Prostate gland (tissue), 2 donors: ENCODE data around the gene BAZ1B. TPM values are rescaled to one million over a fixed set of nuclear protein-coding genes. Genes with fewer than 3 reads are reported as not detected.

ENCODE experiments used
- DNase-seq: peaks from one replicate; pipeline ENCODE4 v3.0.0-alpha.2; 2019; ENCODE audit warnings: low spot score
- H3K27ac ChIP-seq, 2 donors: fragments of 200-600 bp; sonication (generic); 2 replicates each; pipeline ENCODE4 v1.5.1; 2017 to 2019
- H3K27me3 ChIP-seq: fragments of 200-600 bp; sonication (generic); replicated peaks from 2 replicates; pipeline ENCODE4 v1.5.1; 2019; ENCODE audit not compliant: insufficient read depth
- H3K36me3 ChIP-seq, 2 donors: fragments of 200-600 bp; sonication (generic); 1 replicate in 1 of 2; 2 replicates in 1 of 2; pipeline versions ENCODE4 v1.5.1 to v1.8.1; 2017 to 2019
- H3K4me1 ChIP-seq: fragments of 200-600 bp; sonication (generic); replicated peaks from 2 replicates; pipeline ENCODE4 v1.5.1; 2019
- H3K4me3 ChIP-seq, 2 donors: fragments of 200-600 bp; sonication (generic); 2 replicates each; pipeline ENCODE4 v1.5.1; 2017 to 2019
- H3K9me3 ChIP-seq: fragments of 200-600 bp; sonication (generic); 2 replicates; pipeline ENCODE4 v1.5.1; 2017
- CTCF ChIP-seq, 4 experiments: fragments of 200-600 bp in 2 of 4; fragments of 450-650 bp in 2 of 4; sonication (generic) in 2 of 4; IDR thresholded peaks; 1 replicate in 3 of 4; 2 replicates in 1 of 4; pipeline ENCODE4 v1.5.1; 2016 to 2019; ENCODE audit warnings: antibody characterized with exemption in 4 of 4, mild to moderate bottlenecking in 2 of 4, moderate library complexity in 2 of 4
- POLR2A ChIP-seq: fragments of 450-650 bp; IDR thresholded peaks from one replicate; pipeline ENCODE4 v1.6.1; 2016; ENCODE audit warnings: antibody characterized with exemption, mild to moderate bottlenecking
- POLR2AphosphoS5 ChIP-seq: sonication (generic); formaldehyde crosslinking; IDR thresholded peaks from one replicate; pipeline ENCODE4 v1.6.1; 2017; ENCODE audit warnings: antibody characterized with exemption
- WGBS: methylation state at CpG from one replicate; pipeline ENCODE4 v1.1.5; 2018; 5-methylcytosine and 5-hydroxymethylcytosine counted together
- intact Hi-C: fragments of 100-400 bp; cut with DNase I; formaldehyde crosslinking; loops from one replicate; pipeline ENCODE4 v1.14.2; 2022
- total RNA-seq, 2 donors: library from RNA; depleted of rRNA; stranded (reverse); fragments of >200 nt; gene quantifications; one replicate each; pipeline ENCODE4 v1.1.0, GENCODE V29; 2016

The BAZ1B gene
- total RNA-seq, 2 donors from 2014 or later, result 43.4 to 56.4 TPM

GRCh38 chr7:73509463-73509862 is 12.6 kb downstream of the BAZ1B start:
- no peak for DNase-seq
- no peak overlapping the region for H3K27ac ChIP-seq
- H3K4me1 ChIP-seq, result no peaks in the 10 kb centered on the region
- no peaks in the 10 kb centered on the region for H3K9me3 ChIP-seq
- WGBS, result 78% methylated on average over 5 of the region's 5 CpGs
- intact Hi-C loops, result no loop called here
- no peaks in the 10 kb centered on the region for H3K27me3 ChIP-seq
- TF ChIP-seq CTCF (IDR thresholded peaks at IDR 0.05) (no peak), POLR2AphosphoS5 (no peak), POLR2A (no peak)
- H3K4me3 ChIP-seq, result no peak overlapping the region
- H3K36me3 ChIP-seq, result peaks cover 6% of the 10 kb centered on the region in 2 donors

GRCh38 chr7:73507556-73507955 is 14.5 kb downstream of the BAZ1B start:
- Histone ChIP-seq H3K9me3 (no peaks in the 10 kb centered on the region), H3K27me3 (no peaks in the 10 kb centered on the region), H3K36me3 (peaks cover 6% of the 10 kb centered on the region in 2 donors), H3K4me3 (no peak overlapping the region), H3K4me1 (no peaks in the 10 kb centered on the region), H3K27ac (no peak overlapping the region)
- no peak for DNase-seq
- no peak for TF ChIP-seq POLR2AphosphoS5
- intact Hi-C loops, result no loop called here
- 98% methylated on average over 2 of the region's 2 CpGs for WGBS

- no peak for DNase-seq
- Histone ChIP-seq H3K27me3 (no peaks in the 10 kb centered on the region), H3K36me3 (peaks cover 6% of the 10 kb centered on the region in 2 donors), H3K27ac (no peak overlapping the region), H3K4me1 (no peaks in the 10 kb centered on the region), H3K4me3 (no peak overlapping the region), H3K9me3 (no peaks in the 10 kb centered on the region)
- TF ChIP-seq CTCF (IDR thresholded peaks at IDR 0.05), result no peak
- TF ChIP-seq POLR2A, result no peak
- no peak for TF ChIP-seq POLR2AphosphoS5
- intact Hi-C loops, result no loop called here
- WGBS, result 87% methylated on average over 1 of the region's 1 CpG
Measured at GRCh38 chr7:73504920-73505319, 17.2 kb downstream of the BAZ1B start.

- peaks cover 6% of the 10 kb centered on the region in 2 donors for H3K36me3 ChIP-seq
- no peak for DNase-seq
- no peak overlapping the region for H3K27ac ChIP-seq
- 93% methylated on average over 2 of the region's 2 CpGs for WGBS
- no peak for TF ChIP-seq POLR2A
- no peak for TF ChIP-seq CTCF (IDR thresholded peaks at IDR 0.05)
- TF ChIP-seq POLR2AphosphoS5, result no peak
- H3K27me3 ChIP-seq, result no peaks in the 10 kb centered on the region
- intact Hi-C loops, result no loop called here
- no peak overlapping the region for H3K4me3 ChIP-seq
- H3K9me3 ChIP-seq, result no peaks in the 10 kb centered on the region
- H3K4me1 ChIP-seq, result no peaks in the 10 kb centered on the region
Measured at GRCh38 chr7:73504017-73504416, 18.1 kb downstream of the BAZ1B start.

GRCh38 chr7:73503229-73503628 is 18.9 kb downstream of the BAZ1B start:
- Histone ChIP-seq H3K36me3 (peaks cover 6% of the 10 kb centered on the region in 2 donors), H3K9me3 (no peaks in the 10 kb centered on the region), H3K27ac (no peak overlapping the region), H3K4me3 (no peak overlapping the region), H3K27me3 (no peaks in the 10 kb centered on the region), H3K4me1 (no peaks in the 10 kb centered on the region)
- DNase-seq, result no peak
- TF ChIP-seq POLR2A (no peak), POLR2AphosphoS5 (no peak), CTCF (IDR thresholded peaks at IDR 0.05) (no peak)
- 94% methylated on average over 5 of the region's 5 CpGs for WGBS
- intact Hi-C loops, result no loop called here
